Astrocyte (in vitro differentiated cells and primary cell): ENCODE measurements around the gene UCHL1.

Source experiments
- EZH2 ChIP-seq: IDR thresholded peaks from 2 replicates; pipeline ENCODE4 v1.6.1; 2012; ENCODE audit warnings: mild to moderate bottlenecking, low read length, inconsistent platforms; ENCODE audit not compliant: insufficient read depth
- TF ChIP-seq, protein P1 (sequence below): IDR thresholded peaks from 2 replicates; pipeline ENCODE4 v1.5.1; 2011; ENCODE audit warnings: low read depth, mild to moderate bottlenecking, inconsistent platforms, low read length, moderate library complexity; ENCODE audit not compliant: insufficient read depth

DNA sequence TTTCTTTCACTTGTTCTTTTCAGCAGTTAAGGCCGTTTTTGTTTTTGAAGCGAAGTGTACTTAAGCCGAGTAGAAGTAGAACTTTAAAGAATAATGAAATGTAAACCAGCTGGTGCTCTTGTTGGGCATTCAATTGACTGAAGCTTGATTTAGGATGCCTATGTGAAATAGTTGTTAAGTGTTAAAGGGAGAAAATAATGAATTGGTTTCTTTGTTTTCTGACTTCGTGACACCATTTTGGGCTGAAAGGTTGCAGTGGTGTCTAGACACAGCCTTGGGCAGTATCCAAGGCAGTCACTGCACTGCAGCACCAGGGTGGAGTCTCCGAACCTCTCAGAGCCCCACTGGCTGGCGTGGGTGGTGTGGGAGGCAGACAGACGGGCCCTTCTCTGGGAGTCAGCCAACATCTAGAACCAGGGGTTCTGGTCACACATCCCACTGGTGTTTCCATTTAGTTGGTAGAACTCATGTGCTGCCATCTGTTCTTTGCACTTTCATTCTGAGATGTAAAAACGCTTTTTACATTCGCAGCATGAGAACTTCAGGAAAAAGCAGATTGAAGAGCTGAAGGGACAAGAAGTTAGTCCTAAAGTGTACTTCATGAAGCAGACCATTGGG is 3.5 kb downstream of the UCHL1 start:
- TF ChIP-seq, protein P1, sequence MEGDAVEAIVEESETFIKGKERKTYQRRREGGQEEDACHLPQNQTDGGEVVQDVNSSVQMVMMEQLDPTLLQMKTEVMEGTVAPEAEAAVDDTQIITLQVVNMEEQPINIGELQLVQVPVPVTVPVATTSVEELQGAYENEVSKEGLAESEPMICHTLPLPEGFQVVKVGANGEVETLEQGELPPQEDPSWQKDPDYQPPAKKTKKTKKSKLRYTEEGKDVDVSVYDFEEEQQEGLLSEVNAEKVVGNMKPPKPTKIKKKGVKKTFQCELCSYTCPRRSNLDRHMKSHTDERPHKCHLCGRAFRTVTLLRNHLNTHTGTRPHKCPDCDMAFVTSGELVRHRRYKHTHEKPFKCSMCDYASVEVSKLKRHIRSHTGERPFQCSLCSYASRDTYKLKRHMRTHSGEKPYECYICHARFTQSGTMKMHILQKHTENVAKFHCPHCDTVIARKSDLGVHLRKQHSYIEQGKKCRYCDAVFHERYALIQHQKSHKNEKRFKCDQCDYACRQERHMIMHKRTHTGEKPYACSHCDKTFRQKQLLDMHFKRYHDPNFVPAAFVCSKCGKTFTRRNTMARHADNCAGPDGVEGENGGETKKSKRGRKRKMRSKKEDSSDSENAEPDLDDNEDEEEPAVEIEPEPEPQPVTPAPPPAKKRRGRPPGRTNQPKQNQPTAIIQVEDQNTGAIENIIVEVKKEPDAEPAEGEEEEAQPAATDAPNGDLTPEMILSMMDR, result no peak
- no peak for TF ChIP-seq EZH2
